Effector memory CD4-positive, alpha-beta T cell (primary cell): ENCODE results near the gene RSKR.

Source experiments
- DNase-seq, 3 donors: peaks; one replicate each; pipeline ENCODE4 v3.0.0-alpha.2; 2020
- H3K27ac ChIP-seq: 2 replicates; pipeline ENCODE4 v1.7.0; 2013; ENCODE audit warnings: mild to moderate bottlenecking, low read length, moderate library complexity; ENCODE audit not compliant: insufficient read depth, poor library complexity, severe bottlenecking
- H3K27me3 ChIP-seq: replicated peaks from 2 replicates; pipeline ENCODE4 v1.7.0; 2013; ENCODE audit warnings: mild to moderate bottlenecking, low read length; ENCODE audit not compliant: insufficient read depth, control insufficient read depth, poor library complexity, severe bottlenecking
- H3K36me3 ChIP-seq: 2 replicates; pipeline ENCODE4 v1.7.0; 2013; ENCODE audit warnings: mild to moderate bottlenecking, low read length, moderate library complexity; ENCODE audit not compliant: control insufficient read depth, insufficient read depth
- H3K4me1 ChIP-seq: 2 replicates; pipeline ENCODE4 v1.7.0; 2013; ENCODE audit warnings: low read length, mild to moderate bottlenecking; ENCODE audit not compliant: control insufficient read depth, insufficient read depth, poor library complexity, severe bottlenecking
- H3K4me3 ChIP-seq: 2 replicates; pipeline ENCODE4 v1.7.0; 2013; ENCODE audit warnings: low read length, low read depth, mild to moderate bottlenecking; ENCODE audit not compliant: insufficient read depth, poor library complexity, severe bottlenecking
- H3K9me3 ChIP-seq: 2 replicates; pipeline ENCODE4 v1.7.0; 2013; ENCODE audit warnings: mild to moderate bottlenecking, low read length, moderate library complexity; ENCODE audit not compliant: control insufficient read depth

RSKR gene

DNA sequence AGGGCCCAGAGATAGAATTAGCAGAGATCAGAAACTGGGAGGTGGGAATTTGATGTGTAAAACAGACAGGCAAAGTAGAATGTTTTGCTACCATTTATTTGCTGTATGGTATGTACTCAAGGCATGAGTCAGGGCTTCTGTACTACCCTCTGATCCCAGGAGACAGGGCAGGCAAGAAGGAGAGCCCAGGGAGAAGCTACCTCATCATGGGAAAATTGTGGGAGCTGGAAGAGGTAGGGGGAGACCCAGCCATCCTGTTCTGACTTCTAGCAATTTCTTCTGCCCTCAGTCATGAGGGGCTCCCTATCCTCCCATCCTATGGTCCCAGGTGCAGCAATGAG lies 41.0 kb downstream of the RSKR start:
- peaks cover 26% of the 10 kb centered on the region for H3K4me1 ChIP-seq
- H3K27me3 ChIP-seq, result no peaks in the 10 kb centered on the region
- no peak for DNase-seq
- H3K36me3 ChIP-seq, result no peaks in the 10 kb centered on the region
- no peaks in the 10 kb centered on the region for H3K9me3 ChIP-seq
- no peak overlapping the region for H3K4me3 ChIP-seq
- H3K27ac ChIP-seq, result no peak overlapping the region

GRCh38 chr17:28572259-28573039 lies 41.5 kb downstream of the RSKR start:
- Histone ChIP-seq H3K9me3 (no peaks in the 10 kb centered on the region), H3K4me3 (peak overlapping the region; percentile 95), H3K4me1 (peaks cover 26% of the 10 kb centered on the region), H3K27me3 (no peaks in the 10 kb centered on the region), H3K27ac (peak overlapping the region; percentile 81), H3K36me3 (no peaks in the 10 kb centered on the region)
- DNase-seq, result no peak

DNA sequence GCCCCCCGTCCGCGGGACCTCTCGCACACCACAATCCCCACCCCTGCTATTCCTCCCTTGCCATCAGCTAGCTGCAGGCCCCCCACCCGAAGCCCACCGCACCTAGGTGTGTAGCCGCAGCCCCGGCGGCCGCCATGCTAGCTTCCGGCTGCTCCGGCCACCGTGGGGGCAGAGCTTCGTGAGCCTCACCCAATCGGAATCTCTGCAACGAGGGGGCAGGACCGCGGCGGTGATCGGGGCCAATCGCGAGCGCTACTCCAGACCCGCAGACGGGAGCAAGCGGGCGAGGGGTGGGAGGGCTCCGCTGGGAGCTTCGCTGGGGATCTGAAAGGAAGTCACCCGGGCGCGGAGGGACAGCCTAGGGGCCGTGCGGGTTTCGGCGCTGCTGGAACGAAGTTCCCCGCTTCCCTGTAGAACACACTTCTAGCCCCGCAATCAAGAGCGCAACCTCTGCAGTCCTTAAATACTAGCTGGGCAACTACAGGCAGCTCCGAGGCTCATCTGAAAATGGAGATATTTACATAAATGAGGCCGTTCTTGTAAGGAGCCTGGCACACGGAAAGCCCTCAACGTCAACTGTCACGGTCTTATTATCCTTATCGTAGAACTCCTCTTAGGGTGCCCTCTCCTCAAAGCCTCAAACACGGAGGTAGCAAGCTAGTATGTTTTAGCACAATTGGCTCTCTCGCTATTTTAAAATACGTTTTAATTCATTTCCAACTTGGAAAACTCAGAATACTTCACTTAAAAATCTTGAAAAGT lies 42.4 kb downstream of the RSKR start, which contains the start of gene PIGS:
PIGS (minus strand) TSS at position 164 of the 762 bp plus-strand sequence; CDS start at position 136, 28 bp downstream.
- DNase-seq, result peak; percentile 84 to 89 (median 86)
- Histone ChIP-seq H3K36me3 (peaks cover 5% of the 10 kb centered on the region), H3K4me1 (peaks cover 30% of the 10 kb centered on the region), H3K9me3 (no peaks in the 10 kb centered on the region), H3K27me3 (no peaks in the 10 kb centered on the region), H3K4me3 (peak within 1 kb of the TSS; percentile 95), H3K27ac (peak within 1 kb of the TSS; percentile 81)

GRCh38 chr17:28570716-28571360 lies 43.1 kb downstream of the RSKR start:
- Histone ChIP-seq H3K9me3 (no peaks in the 10 kb centered on the region), H3K4me1 (peaks cover 25% of the 10 kb centered on the region), H3K27me3 (no peaks in the 10 kb centered on the region), H3K27ac (peak overlapping the region; percentile 81), H3K36me3 (peaks cover 5% of the 10 kb centered on the region), H3K4me3 (peak overlapping the region; percentile 95)
- DNase-seq, result peak; percentile 25 to 42 (median 35)

DNA sequence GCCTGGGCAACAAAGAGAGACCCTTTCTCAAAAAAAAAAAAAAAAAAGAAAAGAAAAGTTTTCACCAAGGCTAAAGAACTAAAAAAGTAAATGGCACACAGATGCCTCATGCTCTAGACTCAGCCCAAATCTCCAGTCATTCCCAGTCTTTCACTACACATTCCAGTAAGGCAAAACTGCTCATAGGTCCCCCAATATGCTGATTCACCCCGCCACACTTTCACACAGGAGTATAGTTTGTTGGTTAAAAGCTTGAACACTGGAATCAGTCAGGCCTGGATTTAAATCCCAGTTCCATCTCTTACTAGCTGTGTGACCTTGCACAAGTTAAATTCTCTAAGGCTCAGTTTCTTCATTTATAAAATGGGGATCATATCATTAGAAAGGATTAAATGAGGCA lies 44.5 kb downstream of the RSKR start:
- Histone ChIP-seq H3K4me1 (peaks cover 22% of the 10 kb centered on the region), H3K9me3 (no peaks in the 10 kb centered on the region), H3K4me3 (no peak overlapping the region), H3K27me3 (no peaks in the 10 kb centered on the region), H3K27ac (no peak overlapping the region), H3K36me3 (peaks cover 5% of the 10 kb centered on the region)
- no peak for DNase-seq

DNA sequence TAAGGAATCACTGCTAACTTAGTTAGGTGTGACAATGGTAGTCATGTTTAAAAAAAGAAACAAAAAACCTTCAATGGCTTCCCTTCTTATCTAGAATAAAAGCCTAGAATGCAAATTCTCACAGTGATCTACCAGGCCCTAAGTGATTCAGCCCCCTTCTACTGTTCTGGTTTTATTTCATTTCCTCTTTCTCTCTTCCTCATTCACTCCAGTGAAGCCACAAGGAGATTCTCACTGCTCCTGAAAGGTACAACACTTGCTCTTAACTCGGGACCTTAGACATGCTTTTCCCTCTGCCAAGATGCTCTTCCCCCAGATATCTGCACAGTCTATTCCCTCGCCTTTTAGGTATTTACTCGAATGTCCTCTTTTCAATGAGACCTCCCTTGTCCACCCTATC lies 46.4 kb downstream of the RSKR start:
- DNase-seq, result no peak
- no peak overlapping the region for H3K27ac ChIP-seq
- H3K4me1 ChIP-seq, result peaks cover 22% of the 10 kb centered on the region
- H3K27me3 ChIP-seq, result no peaks in the 10 kb centered on the region
- H3K9me3 ChIP-seq, result no peaks in the 10 kb centered on the region
- H3K4me3 ChIP-seq, result no peak overlapping the region
- H3K36me3 ChIP-seq, result peaks cover 16% of the 10 kb centered on the region

DNA sequence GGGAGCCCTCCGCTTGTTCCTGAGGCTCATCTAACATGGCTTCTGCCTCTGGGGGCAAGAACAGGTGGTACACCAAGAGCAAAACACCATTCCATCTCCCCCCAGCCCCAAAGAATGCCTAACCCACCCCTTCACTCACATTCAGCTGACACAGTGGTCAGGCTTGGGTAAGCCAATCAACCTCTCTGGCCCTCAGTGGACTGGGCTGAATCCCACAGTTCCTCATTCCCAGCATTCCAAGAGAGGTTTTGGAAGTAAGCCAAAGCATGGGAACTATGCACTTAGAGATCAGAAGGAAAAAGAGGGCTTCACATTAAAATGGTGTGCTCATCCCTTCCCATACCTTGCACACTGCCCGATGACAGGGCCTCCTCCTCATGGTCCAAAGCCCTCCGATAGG lies 50.5 kb downstream of the RSKR start:
- Histone ChIP-seq H3K27ac (no peak overlapping the region), H3K9me3 (no peaks in the 10 kb centered on the region), H3K36me3 (peaks cover 38% of the 10 kb centered on the region), H3K4me3 (no peak overlapping the region), H3K4me1 (peaks cover 4% of the 10 kb centered on the region), H3K27me3 (no peaks in the 10 kb centered on the region)
- DNase-seq, result no peak
